ENCODE measurements around the gene TMEM30A. TPM values are rescaled to one million over a fixed set of nuclear protein-coding genes. Genes with fewer than 3 reads are reported as not detected.

The TMEM30A gene
- total and polyA plus RNA-seq, 5 donors, result 34.6 to 70.7 (median 63.0) TPM

DNA sequence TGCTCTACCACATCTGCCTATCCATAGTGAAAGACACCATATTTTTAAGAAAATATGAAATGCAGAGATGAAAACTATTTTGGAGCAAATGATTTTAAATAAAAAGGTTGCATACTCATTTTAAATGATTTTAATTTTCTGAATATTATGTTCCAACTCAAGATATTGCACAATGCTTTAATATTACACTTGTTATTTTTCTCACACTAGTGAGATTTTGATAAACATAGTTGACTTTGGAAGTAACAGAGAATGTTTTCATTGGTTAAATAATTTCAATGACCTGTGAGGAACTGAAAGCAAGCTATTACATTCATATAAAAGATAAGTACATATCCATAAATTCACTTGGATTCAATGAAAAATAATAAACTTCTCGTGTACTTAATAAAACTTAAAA is 7.2 kb upstream of the TMEM30A start:
- Histone ChIP-seq H3K27me3 (ENCODE audit: control insufficient read depth, insufficient read depth) (no peaks in the 10 kb centered on the region), H3K9me3 (ENCODE audit: control insufficient read depth, low read length) (no peaks in the 10 kb centered on the region), H3K27ac (ENCODE audit: low read length) (no peak overlapping the region), H3K4me3 (ENCODE audit: low read length) (no peak overlapping the region), H3K4me1 (ENCODE audit: control insufficient read depth, insufficient read depth, low read length) (peaks cover 2% of the 10 kb centered on the region)
- no peak for DNase-seq
- 60% methylated on average over 1 of the region's 1 CpG for WGBS
- ATAC-seq, result no peak
- intact Hi-C loops (cut with DNase I), result loop anchor here in 1 of 4 donors (10.0 kb wide), 1 partner anchor 213 kb away; no protein-coding TSS in a partner anchor

DNA sequence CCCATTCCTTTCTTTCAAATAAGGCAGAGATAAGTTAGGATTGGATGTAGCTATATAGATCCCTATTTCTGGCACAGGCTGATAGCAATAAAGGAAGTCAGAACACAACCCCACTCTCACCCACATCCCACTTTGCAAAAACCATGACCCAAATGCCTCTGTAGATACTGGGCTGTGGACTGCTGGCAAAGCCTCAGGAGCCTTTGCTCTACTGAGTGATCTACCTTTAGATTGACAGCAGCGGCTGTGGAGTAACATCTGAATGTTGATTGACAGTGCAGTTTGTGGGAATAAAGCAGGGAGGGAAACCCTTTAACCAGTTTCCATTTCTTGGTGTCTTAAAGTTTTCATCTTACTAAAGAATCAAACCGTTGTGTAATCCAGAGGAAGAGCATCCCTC is 6.7 kb upstream of the TMEM30A start:
- no peak for DNase-seq
- H3K4me1 ChIP-seq (ENCODE audit: control insufficient read depth, insufficient read depth, low read length), result peaks cover 2% of the 10 kb centered on the region
- H3K4me3 ChIP-seq (ENCODE audit: low read length), result no peak overlapping the region
- ATAC-seq, result peak in 1 of 2 donors; percentile 56
- H3K27ac ChIP-seq (ENCODE audit: low read length), result peak overlapping the region; percentile 72
- intact Hi-C loops (cut with DNase I), result loop anchor here in 1 of 4 donors (10.0 kb wide), 1 partner anchor 213 kb away; no protein-coding TSS in a partner anchor
- H3K9me3 ChIP-seq (ENCODE audit: control insufficient read depth, low read length), result no peaks in the 10 kb centered on the region
- 63% methylated on average over 2 of the region's 2 CpGs for WGBS
- H3K27me3 ChIP-seq (ENCODE audit: control insufficient read depth, insufficient read depth), result no peaks in the 10 kb centered on the region

DNA sequence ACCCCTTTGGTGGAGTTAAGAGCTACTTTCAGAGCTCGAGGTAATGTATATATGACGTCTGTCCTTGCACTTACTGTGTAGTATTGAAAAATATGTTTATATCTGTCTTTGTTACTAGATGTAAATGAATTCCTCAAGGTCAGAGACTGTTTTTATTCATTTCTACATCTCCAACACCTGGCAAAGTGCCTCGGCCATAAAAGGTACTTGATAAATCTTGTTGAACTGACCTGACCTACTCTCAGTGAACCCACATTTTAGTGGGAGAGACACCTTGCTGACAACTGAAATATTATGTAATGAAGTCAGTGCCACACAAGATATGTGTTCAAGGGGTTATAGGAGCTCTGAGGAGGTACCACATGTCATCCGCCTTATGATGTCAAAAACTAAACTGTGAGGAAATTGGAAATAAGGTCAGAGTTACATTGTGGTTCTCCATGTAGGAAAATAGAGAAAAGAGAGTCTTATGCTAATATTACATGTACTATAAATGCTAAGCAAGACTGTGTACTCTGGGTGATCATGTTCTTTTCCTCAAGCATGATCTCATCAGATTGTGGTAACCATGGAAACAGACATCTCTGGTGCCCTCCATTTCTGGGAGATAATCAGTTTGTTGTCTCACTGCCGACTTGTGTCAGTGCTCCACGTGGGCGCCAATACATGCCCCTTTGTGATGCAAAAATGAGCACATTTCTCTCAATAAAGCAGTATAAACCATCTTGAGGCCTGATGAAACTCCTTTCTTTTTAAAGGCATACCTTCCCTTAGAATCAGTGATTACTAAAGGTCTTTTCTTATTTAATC is 5.7 kb upstream of the TMEM30A start:
- Histone ChIP-seq H3K4me1 (ENCODE audit: control insufficient read depth, insufficient read depth, low read length) (peaks cover 2% of the 10 kb centered on the region), H3K9me3 (ENCODE audit: control insufficient read depth, low read length) (no peaks in the 10 kb centered on the region), H3K4me3 (ENCODE audit: low read length) (no peak overlapping the region), H3K27ac (ENCODE audit: low read length) (no peak overlapping the region), H3K27me3 (ENCODE audit: control insufficient read depth, insufficient read depth) (no peaks in the 10 kb centered on the region)
- ATAC-seq (peak in 1 of 2 donors; percentile 18), DNase-seq (no peak)
- WGBS, result 64% methylated on average over 7 of the region's 7 CpGs
- intact Hi-C loops (cut with DNase I), result loop anchor here in 1 of 4 donors (10.0 kb wide), 1 partner anchor 214 kb away; no protein-coding TSS in a partner anchor

DNA sequence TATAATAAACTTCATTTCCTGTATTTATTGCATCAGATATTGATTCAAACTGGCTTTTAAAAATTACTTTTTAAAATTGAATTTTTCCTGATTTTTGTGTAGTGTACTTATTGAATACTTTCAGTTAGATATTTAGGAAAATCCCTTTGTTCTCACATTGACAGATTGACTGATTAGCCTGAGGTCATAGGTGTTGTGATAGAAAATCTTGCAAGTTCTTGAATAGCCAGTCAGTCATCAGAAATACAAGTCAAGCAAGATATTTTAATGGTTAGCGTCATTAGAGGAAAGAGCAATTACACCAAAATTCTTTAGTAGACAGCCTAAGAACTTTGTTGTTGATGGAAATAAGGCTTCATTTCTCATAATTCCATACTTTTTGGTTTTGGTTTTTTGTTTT is 3.4 kb upstream of the TMEM30A start:
- Histone ChIP-seq H3K9me3 (ENCODE audit: control insufficient read depth, low read length) (no peaks in the 10 kb centered on the region), H3K27me3 (ENCODE audit: control insufficient read depth, insufficient read depth) (no peaks in the 10 kb centered on the region), H3K27ac (ENCODE audit: low read length) (no peak overlapping the region), H3K4me3 (ENCODE audit: low read length) (no peak overlapping the region), H3K4me1 (ENCODE audit: control insufficient read depth, insufficient read depth, low read length) (peaks cover 2% of the 10 kb centered on the region)
- intact Hi-C loops (cut with DNase I), result no loop called here
- no peak for ATAC-seq
- WGBS, result 93% methylated on average over 1 of the region's 1 CpG
- DNase-seq, result no peak

DNA sequence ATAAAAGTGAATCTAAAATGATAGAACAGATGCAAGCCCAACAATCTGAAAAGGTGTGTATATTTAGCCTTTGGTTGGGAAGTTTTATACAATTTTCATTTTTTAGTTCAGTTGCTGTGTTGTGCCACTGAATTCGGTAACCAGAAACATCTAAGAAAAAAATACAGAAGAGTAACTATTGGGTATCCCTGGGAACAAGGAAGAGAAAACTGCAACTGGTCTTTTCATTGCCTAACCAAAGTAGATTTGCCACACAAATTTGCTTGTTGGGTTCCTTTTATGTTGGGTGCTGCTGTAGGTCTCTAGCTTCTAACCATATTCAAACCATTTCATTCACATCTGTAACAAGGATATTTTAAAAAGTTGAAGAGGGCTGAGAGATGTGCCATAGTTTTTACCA is 2.8 kb upstream of the TMEM30A start:
- H3K4me3 ChIP-seq (ENCODE audit: low read length), result no peak overlapping the region
- peaks cover 2% of the 10 kb centered on the region for H3K4me1 ChIP-seq (ENCODE audit: control insufficient read depth, insufficient read depth, low read length)
- WGBS, result 86% methylated on average over 1 of the region's 1 CpG
- ATAC-seq (no peak), DNase-seq (no peak)
- no peak overlapping the region for H3K27ac ChIP-seq (ENCODE audit: low read length)
- H3K27me3 ChIP-seq (ENCODE audit: control insufficient read depth, insufficient read depth), result no peaks in the 10 kb centered on the region
- intact Hi-C loops (cut with DNase I), result no loop called here
- no peaks in the 10 kb centered on the region for H3K9me3 ChIP-seq (ENCODE audit: control insufficient read depth, low read length)

DNA sequence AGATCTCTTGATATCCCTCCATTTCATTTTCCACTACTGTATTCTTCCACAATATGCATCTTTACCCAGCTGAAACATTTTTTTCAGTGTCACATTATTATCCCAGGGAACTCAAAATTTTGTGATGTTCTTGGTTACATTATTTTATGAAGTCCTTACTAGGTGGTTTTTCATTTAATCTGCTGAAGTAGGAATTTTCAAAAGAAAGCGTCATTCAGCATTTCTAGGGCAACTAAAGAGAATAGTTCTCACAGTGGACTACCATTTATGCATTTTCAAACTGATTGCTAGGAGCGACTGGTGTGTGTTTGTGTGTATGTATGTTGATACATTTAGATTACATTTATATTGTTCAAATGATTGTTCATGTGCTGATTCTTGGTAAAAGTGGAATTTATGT is 2.4 kb upstream of the TMEM30A start:
- intact Hi-C loops (cut with DNase I), result no loop called here
- Histone ChIP-seq H3K27ac (ENCODE audit: low read length) (no peak overlapping the region), H3K27me3 (ENCODE audit: control insufficient read depth, insufficient read depth) (no peaks in the 10 kb centered on the region), H3K9me3 (ENCODE audit: control insufficient read depth, low read length) (no peaks in the 10 kb centered on the region), H3K4me1 (ENCODE audit: control insufficient read depth, insufficient read depth, low read length) (peaks cover 2% of the 10 kb centered on the region), H3K4me3 (ENCODE audit: low read length) (no peak overlapping the region)
- DNase-seq, result no peak
- WGBS, result 92% methylated on average over 2 of the region's 2 CpGs
- ATAC-seq, result no peak

DNA sequence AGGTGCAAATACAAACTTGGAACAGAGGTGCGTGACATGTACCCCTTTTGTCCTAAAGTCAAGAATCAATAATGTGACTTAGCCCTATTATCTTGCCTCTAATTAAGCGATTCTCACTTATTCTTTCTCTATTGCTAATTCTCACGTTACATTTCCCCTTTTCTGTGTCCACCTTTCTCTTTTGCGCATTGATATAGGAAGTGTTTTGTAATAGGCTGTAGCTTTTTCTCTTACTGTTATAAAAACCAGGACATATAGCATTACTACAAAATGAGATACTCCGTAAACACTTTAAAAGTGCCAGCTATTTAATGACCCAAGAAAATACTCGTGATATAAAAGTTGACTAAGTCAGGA is 669 bp upstream of the TMEM30A start:
- intact Hi-C loops (cut with DNase I), result no loop called here
- ATAC-seq (no peak), DNase-seq (no peak)
- no peaks in the 10 kb centered on the region for H3K27me3 ChIP-seq (ENCODE audit: control insufficient read depth, insufficient read depth)
- H3K4me1 ChIP-seq (ENCODE audit: control insufficient read depth, insufficient read depth, low read length), result no peaks in the 10 kb centered on the region
- H3K4me3 ChIP-seq (ENCODE audit: low read length), result peak overlapping the region; percentile 97
- H3K9me3 ChIP-seq (ENCODE audit: control insufficient read depth, low read length), result no peaks in the 10 kb centered on the region
- 3% methylated on average over 6 of the region's 6 CpGs for WGBS
- H3K27ac ChIP-seq (ENCODE audit: low read length), result peak overlapping the region; percentile 85

DNA sequence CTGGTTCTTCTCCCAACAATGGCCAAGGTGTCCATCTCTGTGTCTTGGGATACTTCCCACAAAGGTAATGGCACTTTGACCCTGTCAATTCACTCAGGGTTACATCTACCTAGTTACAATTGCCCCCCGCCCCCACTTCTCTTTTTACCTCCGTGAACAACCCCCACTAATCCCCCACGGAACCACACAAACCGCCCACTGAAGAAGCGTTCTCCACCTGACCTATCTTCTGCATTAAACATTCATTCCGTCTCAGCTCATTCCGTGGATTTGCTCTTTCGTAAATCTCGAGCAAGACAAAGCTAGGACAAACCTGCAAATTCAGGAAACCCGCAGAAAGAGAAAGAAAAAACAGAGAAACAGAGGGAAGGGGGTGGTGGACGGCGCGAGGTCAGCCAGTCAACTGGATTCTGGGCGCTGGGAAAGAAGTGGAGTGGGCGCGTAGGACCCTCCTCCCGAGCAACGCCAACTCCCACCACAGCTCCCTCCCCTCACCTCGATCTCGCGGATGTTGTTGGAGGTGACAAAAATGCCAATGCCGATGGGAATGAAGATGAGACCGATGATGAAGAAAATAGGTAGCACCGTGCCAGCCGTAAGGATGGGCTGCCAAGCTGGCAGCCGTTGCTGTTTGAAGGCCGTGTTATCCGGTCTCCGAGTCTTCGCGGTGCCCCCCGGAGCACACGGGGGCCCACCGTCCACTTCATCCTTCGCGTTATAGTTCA is 523 bp downstream of the TMEM30A start:
- under 1% methylated on average over 36 of the region's 36 CpGs for WGBS
- Histone ChIP-seq H3K4me3 (ENCODE audit: low read length) (peak overlapping the region; percentile 97), H3K27me3 (ENCODE audit: control insufficient read depth, insufficient read depth) (no peaks in the 10 kb centered on the region), H3K27ac (ENCODE audit: low read length) (peak overlapping the region; percentile 59), H3K9me3 (ENCODE audit: control insufficient read depth, low read length) (no peaks in the 10 kb centered on the region), H3K4me1 (ENCODE audit: control insufficient read depth, insufficient read depth, low read length) (no peaks in the 10 kb centered on the region)
- ATAC-seq (peak; percentile 15 to 67), DNase-seq (no peak)
- intact Hi-C loops (cut with DNase I), result no loop called here

DNA sequence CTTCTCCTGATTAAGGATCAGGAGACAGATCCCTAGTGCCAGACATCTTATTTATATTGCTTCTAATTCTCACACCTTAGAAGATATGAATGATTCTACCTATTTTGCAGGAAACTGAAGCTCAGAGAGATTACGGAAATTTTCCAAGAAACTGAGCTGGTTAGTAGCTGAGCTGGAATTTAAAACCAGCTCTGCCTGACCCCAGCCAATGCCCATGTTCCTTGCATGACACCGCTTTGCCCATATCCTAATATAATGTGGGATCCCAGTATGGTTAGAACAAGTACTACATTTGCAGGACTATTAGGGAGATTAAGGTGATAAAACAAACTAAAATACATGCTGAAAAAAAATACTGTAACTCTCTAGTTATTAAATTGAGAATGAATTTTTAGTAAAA is 1.9 kb downstream of the TMEM30A start:
- Histone ChIP-seq H3K4me1 (ENCODE audit: control insufficient read depth, insufficient read depth, low read length) (peaks cover 4% of the 10 kb centered on the region), H3K27ac (ENCODE audit: low read length) (no peak overlapping the region), H3K4me3 (ENCODE audit: low read length) (peak overlapping the region; percentile 49), H3K9me3 (ENCODE audit: control insufficient read depth, low read length) (no peaks in the 10 kb centered on the region), H3K27me3 (ENCODE audit: control insufficient read depth, insufficient read depth) (no peaks in the 10 kb centered on the region)
- intact Hi-C loops (cut with DNase I), result no loop called here
- no peak for DNase-seq
- no peak for ATAC-seq
- WGBS, result 57% methylated on average over 2 of the region's 2 CpGs

DNA sequence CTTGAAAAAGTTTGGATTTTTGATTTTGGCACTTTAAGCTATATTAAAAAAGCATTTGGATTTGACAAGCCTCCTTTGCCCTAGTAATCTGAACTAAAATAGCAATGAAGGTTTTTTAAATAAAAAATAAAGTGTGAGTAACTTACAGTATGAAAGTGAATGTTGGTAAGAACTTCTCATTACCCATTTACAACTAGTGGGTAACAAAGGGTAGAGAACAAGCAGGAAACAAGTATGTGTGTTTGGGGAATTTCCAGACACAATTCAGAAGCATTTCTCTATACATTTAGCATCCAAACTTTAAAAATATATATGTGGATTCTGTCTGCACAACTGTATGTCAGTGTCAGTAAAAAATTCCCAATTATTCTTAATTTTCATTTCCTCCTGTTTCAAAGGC is 2.9 kb downstream of the TMEM30A start:
- Histone ChIP-seq H3K27ac (ENCODE audit: low read length) (no peak overlapping the region), H3K9me3 (ENCODE audit: control insufficient read depth, low read length) (no peaks in the 10 kb centered on the region), H3K27me3 (ENCODE audit: control insufficient read depth, insufficient read depth) (no peaks in the 10 kb centered on the region), H3K4me1 (ENCODE audit: control insufficient read depth, insufficient read depth, low read length) (peaks cover 4% of the 10 kb centered on the region), H3K4me3 (ENCODE audit: low read length) (no peak overlapping the region)
- ATAC-seq (no peak), DNase-seq (no peak)
- intact Hi-C loops (cut with DNase I), result no loop called here

DNA sequence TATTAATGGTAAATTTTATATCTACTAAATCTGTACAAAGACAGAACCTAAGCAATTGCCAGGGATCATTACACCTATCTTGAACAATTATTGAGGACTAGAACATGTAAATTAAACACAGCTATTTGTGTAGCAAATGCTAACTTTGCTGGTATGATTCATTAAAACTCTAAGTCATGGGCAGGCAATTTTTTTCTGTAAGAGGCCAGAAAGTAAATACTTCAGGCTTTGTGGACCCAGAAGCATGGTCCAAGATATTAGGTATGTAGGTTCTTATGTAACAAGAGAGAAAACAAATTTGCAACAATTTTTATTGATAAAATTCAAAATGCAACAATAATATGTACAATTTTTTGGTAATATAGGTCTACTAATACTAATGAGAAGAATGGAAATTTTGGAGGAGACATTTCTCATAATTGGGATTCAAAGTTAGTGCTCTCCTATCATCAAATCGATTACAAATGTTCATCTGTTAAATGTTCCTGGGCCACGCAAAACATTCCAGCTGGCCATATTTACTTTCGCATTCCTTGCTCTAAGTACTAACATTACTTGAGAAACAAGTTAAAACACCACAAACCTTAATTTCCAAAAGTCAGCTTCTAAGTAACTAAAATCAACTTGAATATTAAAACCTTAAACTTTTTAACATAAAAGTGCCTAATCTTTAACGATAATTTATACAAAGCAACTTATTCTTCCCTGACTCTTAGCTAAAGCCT is 4.3 kb downstream of the TMEM30A start:
- ATAC-seq, result no peak
- Histone ChIP-seq H3K4me3 (ENCODE audit: low read length) (no peak overlapping the region), H3K9me3 (ENCODE audit: control insufficient read depth, low read length) (no peaks in the 10 kb centered on the region), H3K27ac (ENCODE audit: low read length) (no peak overlapping the region), H3K4me1 (ENCODE audit: control insufficient read depth, insufficient read depth, low read length) (peaks cover 4% of the 10 kb centered on the region), H3K27me3 (ENCODE audit: control insufficient read depth, insufficient read depth) (no peaks in the 10 kb centered on the region)
- WGBS, result 81% methylated on average over 4 of the region's 4 CpGs
- no peak for DNase-seq
- intact Hi-C loops (cut with DNase I), result no loop called here
